HepG2 (cell line): Measurements from ENCODE around the gene ZNF276. TPM values are rescaled to one million over a fixed set of nuclear protein-coding genes. Genes with fewer than 3 reads are reported as not detected.

Experiments used
- ATAC-seq: fragments of 200-7000 bp; cut with Tn5 transposase; 3 replicates; pipeline ENCODE4 v1.9.1; 2020; ENCODE audit warnings: mild to moderate bottlenecking, moderate library complexity
- BruUV-seq: library from RNA; stranded (reverse); fragments of 400-500 nt; replicated peaks from 2 replicates; lab custom pipeline; 2021; lab: Mats Ljungman, UMichigan
- CTCF ChIA-PET: fragments of 300-600 bp; formaldehyde crosslinking; extraction: SDS; loops from one replicate; lab custom pipeline; 2021; ENCODE audit warnings: low total read pairs, inconsistent platforms, low intra/inter-chr PET ratio; lab: Yijun Ruan, JAX
- POLR2A ChIA-PET: fragments of 350-600 bp; sonication (Branson Sonifier 250); formaldehyde crosslinking; loops from one replicate; lab custom pipeline; 2020; ENCODE audit warnings: antibody characterized with exemption, inconsistent platforms; lab: Yijun Ruan, JAX
- DNase-seq: peaks from one replicate; pipeline ENCODE4 v3.0.0-alpha.2; 2015; ENCODE audit warnings: low spot score
- FAIRE-seq: peaks from 3 replicates; lab custom pipeline; 2011; peaks lifted over from hg19 to GRCh38; lab: Jason Lieb, UNC
- H2AFZ ChIP-seq: one replicate; pipeline ENCODE4 v1.6.1; 2011; ENCODE audit warnings: low read length, inconsistent platforms
- H3K27ac ChIP-seq: fragments of 300-600 bp; 3 replicates; pipeline ENCODE4 v1.8.0; 2011; ENCODE audit warnings: mixed run types, mild to moderate bottlenecking, mixed read lengths, low read length, inconsistent platforms; ENCODE audit not compliant: insufficient read depth; ENCODE audit errors: extremely low read length
- H3K27me3 ChIP-seq, 2 experiments: fragments of 200-600 bp in 1 of 2; 2 replicates in 1 of 2; 3 replicates in 1 of 2; pipeline versions ENCODE4 v1.6.0 to v1.8.0; 2011; ENCODE audit warnings: low read length in 2 of 2, mild to moderate bottlenecking in 2 of 2, moderate library complexity in 2 of 2, inconsistent platforms in 1 of 2; ENCODE audit not compliant: insufficient read depth in 2 of 2, control insufficient read depth in 1 of 2
- H3K36me3 ChIP-seq, 2 experiments: fragments of 200-600 bp in 1 of 2; replicated peaks in 1 of 2; 2 replicates in 1 of 2; 3 replicates in 1 of 2; pipeline versions ENCODE4 v1.5.1 to v1.8.0; 2011; ENCODE audit warnings: low read length in 2 of 2, inconsistent platforms in 1 of 2; ENCODE audit not compliant: insufficient read depth in 2 of 2, control insufficient read depth in 1 of 2
- H3K4me1 ChIP-seq: 2 replicates; pipeline ENCODE4 v1.5.1; 2012; ENCODE audit warnings: low read length, inconsistent platforms; ENCODE audit not compliant: insufficient read depth
- H3K4me2 ChIP-seq: 2 replicates; pipeline ENCODE4 v1.6.0; 2011; ENCODE audit warnings: low read depth, low read length, inconsistent platforms
- H3K4me3 ChIP-seq, 3 experiments: fragments of 200-600 bp in 1 of 3; sonication (generic), shearing (Covaris generic) in 1 of 3; replicated peaks in 1 of 3; 2 replicates each; pipeline ENCODE4 v1.5.1; 2011 to 2016; ENCODE audit warnings: low read length in 3 of 3, inconsistent platforms in 2 of 3, low read depth in 2 of 3, mild to moderate bottlenecking in 2 of 3, control low read depth in 1 of 3, mixed read lengths in 1 of 3; ENCODE audit not compliant: insufficient read depth in 1 of 3
- H3K79me2 ChIP-seq: one replicate; pipeline ENCODE4 v1.6.1; 2011; ENCODE audit warnings: low read length, inconsistent platforms; ENCODE audit not compliant: insufficient read depth
- H3K9ac ChIP-seq: 2 replicates; pipeline ENCODE4 v1.6.0; 2011; ENCODE audit warnings: mild to moderate bottlenecking, low read depth, low read length, inconsistent platforms; ENCODE audit not compliant: insufficient read depth
- H3K9me3 ChIP-seq: 2 replicates; pipeline ENCODE4 v1.5.1; 2012; ENCODE audit warnings: mild to moderate bottlenecking, low read length
- H4K20me1 ChIP-seq: 2 replicates; pipeline ENCODE4 v1.6.0; 2011; ENCODE audit warnings: inconsistent platforms, mild to moderate bottlenecking, low read length, moderate library complexity; ENCODE audit not compliant: insufficient read depth
- CEBPG ChIP-seq: IDR thresholded peaks from 2 replicates; pipeline ENCODE4 v1.6.1; 2016
- GATA4 ChIP-seq: sonication (generic); IDR thresholded peaks from 2 replicates; pipeline ENCODE4 v1.6.1; 2016; ENCODE audit warnings: antibody characterized with exemption, low read depth, borderline replicate concordance
- SKI ChIP-seq: fragments of 450-650 bp; IDR thresholded peaks from one replicate; pipeline ENCODE4 v1.6.1; 2018; ENCODE audit warnings: mild to moderate bottlenecking; ENCODE audit not compliant: partially characterized antibody
- WGBS: methylation state at CpG from one replicate; pipeline ENCODE4 v1.1.6; 2017; ENCODE audit warnings: low lambda C conversion rate; 5-methylcytosine and 5-hydroxymethylcytosine counted together
- in situ Hi-C: cut with HindIII; loops from 2 replicates; pipeline ENCODE4 v1.10.0; 2017; ENCODE audit warnings: low pct_unique_long_range_greater_than_20kb; ENCODE audit not compliant: extremely low pct_ligation_motif_present
- intact Hi-C: fragments of 100-400 bp; cut with micrococcal nuclease; formaldehyde crosslinking; loops from one replicate; pipeline ENCODE4 v1.10.0; 2022; ENCODE audit not compliant: unreplicated experiment
- polyA plus RNA-seq, 8 experiments: library from polyadenylated mRNA; depleted of rRNA in 3 of 8; stranded (reverse) in 7 of 8; unstranded in 1 of 8; fragments of >200 nt; fragmentation: Illumina TruSeq in 4 of 8; extraction: Trizol in 4 of 8; gene quantifications; 2 replicates each; pipeline versions ENCODE4 v1.2.1 to v1.2.3, GENCODE V29; 2011 to 2016; ENCODE audit warnings: low read depth in 4 of 8, missing spikeins in 1 of 8, mixed read lengths in 1 of 8; ENCODE audit not compliant: insufficient read depth in 1 of 8
- total RNA-seq, 5 experiments: library from RNA; depleted of rRNA; stranded (reverse); fragments of >200 nt; fragmentation: Illumina TruSeq; extraction: Trizol; gene quantifications; 2 replicates each; pipeline ENCODE4 v1.2.3, GENCODE V29; 2016; ENCODE audit warnings: low read depth in 1 of 5
- TF ChIP-seq, protein P1 (sequence below): sonication (generic); formaldehyde crosslinking; IDR thresholded peaks from 2 replicates; pipeline ENCODE4 v1.5.0; 2020; ENCODE audit warnings: mild to moderate bottlenecking, missing genetic modification reagents, borderline replicate concordance
- TF ChIP-seq, protein P2 (sequence below): sonication (generic); formaldehyde crosslinking; IDR thresholded peaks from 2 replicates; pipeline ENCODE4 v1.4.0; 2020; ENCODE audit warnings: mild to moderate bottlenecking, missing genetic modification reagents, borderline replicate concordance

Gene ZNF276
- total and polyA plus RNA-seq, 2 of the 13 experiments (the other 11 are each of a cell fraction or from before 2014, with no cell fraction given): 17.7 to 18.0 TPM

DNA sequence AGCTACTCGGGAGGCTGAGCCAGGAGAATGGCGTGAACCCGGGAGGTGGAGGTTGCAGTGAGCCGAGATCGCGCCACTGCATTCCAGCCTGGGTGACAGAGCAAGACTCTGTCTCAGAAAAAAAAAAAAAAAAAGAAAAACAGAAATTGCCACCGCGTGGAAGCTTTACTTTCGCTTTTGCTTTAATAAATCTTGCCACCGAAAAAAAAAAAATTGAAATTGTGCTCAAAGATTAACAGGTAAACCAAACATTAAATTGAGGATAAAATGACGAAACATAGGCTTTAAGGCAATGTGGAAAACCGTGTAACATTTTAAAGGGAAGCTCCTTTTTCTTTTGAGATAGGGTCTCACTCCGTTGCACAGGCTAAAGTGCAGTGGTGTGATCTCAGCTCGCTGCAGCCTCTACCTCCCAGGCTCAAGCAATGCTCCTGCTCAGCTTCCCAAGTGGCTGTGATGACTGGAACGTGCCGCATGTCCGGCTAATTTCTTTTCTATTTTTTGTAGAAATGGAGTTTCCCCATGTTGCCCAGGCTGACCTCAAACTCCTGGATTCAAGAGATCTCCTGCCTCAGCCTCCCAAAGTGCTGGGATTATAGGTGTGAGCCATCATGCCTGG is 40.1 kb downstream of the ZNF276 start:
- whole genome bisulfite sequencing: 98% methylated on average over 17 of the region's 17 CpGs
- H3K4me2 ChIP-seq: no peak overlapping the region
- FAIRE-seq: no peak
- H3K27me3 ChIP-seq: no peaks in the 10 kb centered on the region
- no TSS peak for BruUV-seq
- H3K79me2 ChIP-seq: no peaks in the 10 kb centered on the region
- no peaks in the 10 kb centered on the region for H3K4me1 ChIP-seq
- intact Hi-C loops: no loop called here
- H3K36me3 ChIP-seq: peaks cover 50 to 86% of the 10 kb centered on the region in 2 experiments
- CTCF ChIA-PET: no interaction called here
- no peaks in the 10 kb centered on the region for H4K20me1 ChIP-seq
- H2AFZ ChIP-seq: no peak overlapping the region
- ATAC-seq: no peak
- in situ Hi-C loops: no loop called here
- no peak overlapping the region for H3K4me3 ChIP-seq
- POLR2A ChIA-PET: no interaction called here
- no peak for DNase-seq
- TF ChIP-seq GATA4: no peak
- TF ChIP-seq, protein P1, sequence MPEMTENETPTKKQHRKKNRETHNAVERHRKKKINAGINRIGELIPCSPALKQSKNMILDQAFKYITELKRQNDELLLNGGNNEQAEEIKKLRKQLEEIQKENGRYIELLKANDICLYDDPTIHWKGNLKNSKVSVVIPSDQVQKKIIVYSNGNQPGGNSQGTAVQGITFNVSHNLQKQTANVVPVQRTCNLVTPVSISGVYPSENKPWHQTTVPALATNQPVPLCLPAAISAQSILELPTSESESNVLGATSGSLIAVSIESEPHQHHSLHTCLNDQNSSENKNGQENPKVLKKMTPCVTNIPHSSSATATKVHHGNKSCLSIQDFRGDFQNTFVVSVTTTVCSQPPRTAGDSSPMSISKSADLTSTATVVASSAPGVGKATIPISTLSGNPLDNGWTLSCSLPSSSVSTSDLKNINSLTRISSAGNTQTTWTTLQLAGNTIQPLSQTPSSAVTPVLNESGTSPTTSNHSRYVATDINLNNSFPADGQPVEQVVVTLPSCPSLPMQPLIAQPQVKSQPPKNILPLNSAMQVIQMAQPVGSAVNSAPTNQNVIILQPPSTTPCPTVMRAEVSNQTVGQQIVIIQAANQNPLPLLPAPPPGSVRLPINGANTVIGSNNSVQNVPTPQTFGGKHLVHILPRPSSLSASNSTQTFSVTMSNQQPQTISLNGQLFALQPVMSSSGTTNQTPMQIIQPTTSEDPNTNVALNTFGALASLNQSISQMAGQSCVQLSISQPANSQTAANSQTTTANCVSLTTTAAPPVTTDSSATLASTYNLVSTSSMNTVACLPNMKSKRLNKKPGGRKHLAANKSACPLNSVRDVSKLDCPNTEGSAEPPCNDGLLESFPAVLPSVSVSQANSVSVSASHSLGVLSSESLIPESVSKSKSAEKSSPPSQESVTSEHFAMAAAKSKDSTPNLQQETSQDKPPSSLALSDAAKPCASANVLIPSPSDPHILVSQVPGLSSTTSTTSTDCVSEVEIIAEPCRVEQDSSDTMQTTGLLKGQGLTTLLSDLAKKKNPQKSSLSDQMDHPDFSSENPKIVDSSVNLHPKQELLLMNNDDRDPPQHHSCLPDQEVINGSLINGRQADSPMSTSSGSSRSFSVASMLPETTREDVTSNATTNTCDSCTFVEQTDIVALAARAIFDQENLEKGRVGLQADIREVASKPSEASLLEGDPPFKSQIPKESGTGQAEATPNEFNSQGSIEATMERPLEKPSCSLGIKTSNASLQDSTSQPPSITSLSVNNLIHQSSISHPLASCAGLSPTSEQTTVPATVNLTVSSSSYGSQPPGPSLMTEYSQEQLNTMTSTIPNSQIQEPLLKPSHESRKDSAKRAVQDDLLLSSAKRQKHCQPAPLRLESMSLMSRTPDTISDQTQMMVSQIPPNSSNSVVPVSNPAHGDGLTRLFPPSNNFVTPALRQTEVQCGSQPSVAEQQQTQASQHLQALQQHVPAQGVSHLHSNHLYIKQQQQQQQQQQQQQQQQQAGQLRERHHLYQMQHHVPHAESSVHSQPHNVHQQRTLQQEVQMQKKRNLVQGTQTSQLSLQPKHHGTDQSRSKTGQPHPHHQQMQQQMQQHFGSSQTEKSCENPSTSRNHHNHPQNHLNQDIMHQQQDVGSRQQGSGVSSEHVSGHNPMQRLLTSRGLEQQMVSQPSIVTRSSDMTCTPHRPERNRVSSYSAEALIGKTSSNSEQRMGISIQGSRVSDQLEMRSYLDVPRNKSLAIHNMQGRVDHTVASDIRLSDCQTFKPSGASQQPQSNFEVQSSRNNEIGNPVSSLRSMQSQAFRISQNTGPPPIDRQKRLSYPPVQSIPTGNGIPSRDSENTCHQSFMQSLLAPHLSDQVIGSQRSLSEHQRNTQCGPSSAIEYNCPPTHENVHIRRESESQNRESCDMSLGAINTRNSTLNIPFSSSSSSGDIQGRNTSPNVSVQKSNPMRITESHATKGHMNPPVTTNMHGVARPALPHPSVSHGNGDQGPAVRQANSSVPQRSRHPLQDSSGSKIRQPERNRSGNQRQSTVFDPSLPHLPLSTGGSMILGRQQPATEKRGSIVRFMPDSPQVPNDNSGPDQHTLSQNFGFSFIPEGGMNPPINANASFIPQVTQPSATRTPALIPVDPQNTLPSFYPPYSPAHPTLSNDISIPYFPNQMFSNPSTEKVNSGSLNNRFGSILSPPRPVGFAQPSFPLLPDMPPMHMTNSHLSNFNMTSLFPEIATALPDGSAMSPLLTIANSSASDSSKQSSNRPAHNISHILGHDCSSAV: no peak
- no peak for TF ChIP-seq CEBPG
- no peak for TF ChIP-seq SKI
- TF ChIP-seq, protein P2, sequence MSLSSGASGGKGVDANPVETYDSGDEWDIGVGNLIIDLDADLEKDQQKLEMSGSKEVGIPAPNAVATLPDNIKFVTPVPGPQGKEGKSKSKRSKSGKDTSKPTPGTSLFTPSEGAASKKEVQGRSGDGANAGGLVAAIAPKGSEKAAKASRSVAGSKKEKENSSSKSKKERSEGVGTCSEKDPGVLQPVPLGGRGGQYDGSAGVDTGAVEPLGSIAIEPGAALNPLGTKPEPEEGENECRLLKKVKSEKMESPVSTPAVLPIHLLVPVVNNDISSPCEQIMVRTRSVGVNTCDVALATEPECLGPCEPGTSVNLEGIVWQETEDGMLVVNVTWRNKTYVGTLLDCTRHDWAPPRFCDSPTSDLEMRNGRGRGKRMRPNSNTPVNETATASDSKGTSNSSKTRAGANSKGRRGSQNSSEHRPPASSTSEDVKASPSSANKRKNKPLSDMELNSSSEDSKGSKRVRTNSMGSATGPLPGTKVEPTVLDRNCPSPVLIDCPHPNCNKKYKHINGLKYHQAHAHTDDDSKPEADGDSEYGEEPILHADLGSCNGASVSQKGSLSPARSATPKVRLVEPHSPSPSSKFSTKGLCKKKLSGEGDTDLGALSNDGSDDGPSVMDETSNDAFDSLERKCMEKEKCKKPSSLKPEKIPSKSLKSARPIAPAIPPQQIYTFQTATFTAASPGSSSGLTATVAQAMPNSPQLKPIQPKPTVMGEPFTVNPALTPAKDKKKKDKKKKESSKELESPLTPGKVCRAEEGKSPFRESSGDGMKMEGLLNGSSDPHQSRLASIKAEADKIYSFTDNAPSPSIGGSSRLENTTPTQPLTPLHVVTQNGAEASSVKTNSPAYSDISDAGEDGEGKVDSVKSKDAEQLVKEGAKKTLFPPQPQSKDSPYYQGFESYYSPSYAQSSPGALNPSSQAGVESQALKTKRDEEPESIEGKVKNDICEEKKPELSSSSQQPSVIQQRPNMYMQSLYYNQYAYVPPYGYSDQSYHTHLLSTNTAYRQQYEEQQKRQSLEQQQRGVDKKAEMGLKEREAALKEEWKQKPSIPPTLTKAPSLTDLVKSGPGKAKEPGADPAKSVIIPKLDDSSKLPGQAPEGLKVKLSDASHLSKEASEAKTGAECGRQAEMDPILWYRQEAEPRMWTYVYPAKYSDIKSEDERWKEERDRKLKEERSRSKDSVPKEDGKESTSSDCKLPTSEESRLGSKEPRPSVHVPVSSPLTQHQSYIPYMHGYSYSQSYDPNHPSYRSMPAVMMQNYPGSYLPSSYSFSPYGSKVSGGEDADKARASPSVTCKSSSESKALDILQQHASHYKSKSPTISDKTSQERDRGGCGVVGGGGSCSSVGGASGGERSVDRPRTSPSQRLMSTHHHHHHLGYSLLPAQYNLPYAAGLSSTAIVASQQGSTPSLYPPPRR (CRISPR knock-in tag): no peak
- H3K9ac ChIP-seq: no peak overlapping the region
- H3K9me3 ChIP-seq: no peaks in the 10 kb centered on the region
- H3K27ac ChIP-seq: no peak overlapping the region
